Neural cell (in vitro differentiated cells): Measurements from ENCODE around the gene ZNF407. TPM values are rescaled to one million over a fixed set of nuclear protein-coding genes. Genes with fewer than 3 reads are reported as not detected.

Experiments
- H2AFZ ChIP-seq: fragments of 200-600, 300-800 bp; sonication (generic), shearing (Covaris generic); 2 replicates; pipeline ENCODE4 v1.6.0; 2014; ENCODE audit warnings: low read depth, mild to moderate bottlenecking, antibody characterized with exemption, low read length, moderate library complexity
- H3F3A ChIP-seq: fragments of 200-600 bp; shearing (Covaris generic); 2 replicates; pipeline ENCODE4 v1.6.1; 2016; ENCODE audit warnings: mild to moderate bottlenecking, moderate library complexity, mixed read lengths, antibody characterized with exemption, low read length; ENCODE audit not compliant: insufficient read depth, poor library complexity, severe bottlenecking
- H3K27ac ChIP-seq: fragments of 200-600, 300-800 bp; sonication (generic), shearing (Covaris generic); 2 replicates; pipeline ENCODE4 v1.5.1; 2014; ENCODE audit warnings: mild to moderate bottlenecking, low read length, moderate library complexity
- H3K27me3 ChIP-seq: fragments of 300-800, 200-600 bp; sonication (generic), shearing (Covaris generic); 2 replicates; pipeline ENCODE4 v1.6.0; 2014; ENCODE audit warnings: mild to moderate bottlenecking, low read depth, low read length, moderate library complexity; ENCODE audit not compliant: insufficient read depth
- H3K36me3 ChIP-seq: fragments of 300-800, 200-600 bp; sonication (generic), shearing (Covaris generic); 2 replicates; pipeline ENCODE4 v1.5.1; 2014; ENCODE audit warnings: mild to moderate bottlenecking, antibody characterized with exemption, low read length, moderate library complexity; ENCODE audit not compliant: insufficient read depth
- H3K4me2 ChIP-seq: fragments of 300-800, 200-600 bp; sonication (generic), shearing (Covaris generic); 2 replicates; pipeline ENCODE4 v1.6.0; 2014; ENCODE audit warnings: mild to moderate bottlenecking, low read length
- H3K4me3 ChIP-seq: fragments of 300-800, 200-600 bp; sonication (generic), shearing (Covaris generic); 2 replicates; pipeline ENCODE4 v1.5.1; 2014; ENCODE audit warnings: mild to moderate bottlenecking, low read length, moderate library complexity
- H3K79me2 ChIP-seq: fragments of 200-600 bp; shearing (Covaris generic); replicated peaks from 2 replicates; pipeline ENCODE4 v1.6.0; 2014; ENCODE audit warnings: mild to moderate bottlenecking, low read length, moderate library complexity; ENCODE audit not compliant: insufficient read depth
- H3K9ac ChIP-seq: fragments of 300-800, 200-600 bp; sonication (generic), shearing (Covaris generic); 2 replicates; pipeline ENCODE4 v1.6.1; 2016; ENCODE audit warnings: mild to moderate bottlenecking, low read length, mixed read lengths
- H3K9me2 ChIP-seq: fragments of 200-600 bp; shearing (Covaris generic); 2 replicates; pipeline ENCODE4 v1.6.1; 2016; ENCODE audit warnings: mild to moderate bottlenecking, low read length, mixed read lengths; ENCODE audit not compliant: insufficient read depth
- H3K9me3 ChIP-seq: fragments of 200-600, 300-800 bp; sonication (generic), shearing (Covaris generic); 2 replicates; pipeline ENCODE4 v1.6.1; 2016; ENCODE audit warnings: mild to moderate bottlenecking, mixed run types, low read length, moderate library complexity, mixed read lengths
- H4K20me1 ChIP-seq: fragments of 200-600 bp; shearing (Covaris generic); 2 replicates; pipeline ENCODE4 v1.6.1; 2016; ENCODE audit warnings: mild to moderate bottlenecking, mixed run types; ENCODE audit not compliant: insufficient read depth
- CTCF ChIP-seq: fragments of 450-650 bp; IDR thresholded peaks from 2 replicates; pipeline ENCODE4 v1.5.1; 2014; ENCODE audit warnings: antibody characterized with exemption, mild to moderate bottlenecking, moderate library complexity; ENCODE audit not compliant: poor library complexity, severe bottlenecking
- EP300 ChIP-seq: fragments of 450-650 bp; conservative IDR thresholded peaks from 2 replicates; pipeline ENCODE4 v1.6.1; 2014; ENCODE audit warnings: antibody characterized with exemption, mild to moderate bottlenecking, moderate library complexity; ENCODE audit not compliant: poor library complexity, severe bottlenecking
- EZH2 ChIP-seq: fragments of 200-600, 300-800 bp; shearing (Covaris generic), sonication (generic); IDR thresholded peaks from 2 replicates; pipeline ENCODE4 v1.6.1; 2014; ENCODE audit warnings: antibody characterized with exemption, low read length, borderline replicate concordance, mild to moderate bottlenecking; ENCODE audit not compliant: insufficient read depth, poor library complexity, severe bottlenecking
- MXI1 ChIP-seq: fragments of 450-650 bp; conservative IDR thresholded peaks from 2 replicates; pipeline ENCODE4 v1.6.1; 2014; ENCODE audit warnings: antibody characterized with exemption, mild to moderate bottlenecking; ENCODE audit not compliant: poor library complexity, severe bottlenecking
- POLR2AphosphoS5 ChIP-seq: IDR thresholded peaks from 2 replicates; pipeline ENCODE4 v1.6.1; 2012
- RAD21 ChIP-seq: fragments of 450-650 bp; conservative IDR thresholded peaks from 2 replicates; pipeline ENCODE4 v1.6.1; 2014; ENCODE audit warnings: antibody characterized with exemption, mild to moderate bottlenecking, moderate library complexity
- REST ChIP-seq: IDR thresholded peaks from 2 replicates; pipeline ENCODE4 v1.6.1; 2012; ENCODE audit warnings: borderline replicate concordance
- SMC3 ChIP-seq: fragments of 450-650 bp; conservative IDR thresholded peaks from 2 replicates; pipeline ENCODE4 v1.6.1; 2014; ENCODE audit warnings: antibody characterized with exemption, mild to moderate bottlenecking, moderate library complexity; ENCODE audit not compliant: poor library complexity
- TAF1 ChIP-seq: IDR thresholded peaks from 2 replicates; pipeline ENCODE4 v1.6.1; 2012; ENCODE audit warnings: low read depth
- polyA plus RNA-seq: library from polyadenylated mRNA; depleted of rRNA; stranded (reverse); fragments of >200 nt; gene quantifications from 2 replicates; pipeline ENCODE4 v1.2.3, GENCODE V29; 2014

Gene ZNF407
- polyA plus RNA-seq, 1 donor from 2014 or later = 2.9 TPM

- H2AFZ ChIP-seq = no peak overlapping the region
- H3K4me2 ChIP-seq = no peak overlapping the region
- H4K20me1 ChIP-seq = no peaks in the 10 kb centered on the region
- no peak for TF ChIP-seq TAF1
- no peak for TF ChIP-seq EP300
- TF ChIP-seq CTCF = no peak
- H3K9me2 ChIP-seq = no peaks in the 10 kb centered on the region
- no peaks in the 10 kb centered on the region for H3K79me2 ChIP-seq
- H3F3A ChIP-seq = no peaks in the 10 kb centered on the region
- H3K36me3 ChIP-seq = no peaks in the 10 kb centered on the region
- no peak overlapping the region for H3K27ac ChIP-seq
- H3K27me3 ChIP-seq = no peaks in the 10 kb centered on the region
- no peak overlapping the region for H3K9ac ChIP-seq
- peaks cover 8% of the 10 kb centered on the region for H3K9me3 ChIP-seq
- H3K4me3 ChIP-seq = no peak overlapping the region
These were observed 76.8 kb downstream of the ZNF407 start for GRCh38 chr18:74674487-74674886.

- no peak overlapping the region for H3K4me3 ChIP-seq
- TF ChIP-seq EZH2 (no peak), CTCF (no peak), REST (no peak), MXI1 (no peak), SMC3 (no peak), TAF1 (no peak), POLR2AphosphoS5 (no peak), RAD21 (no peak), EP300 (no peak)
- H3K27ac ChIP-seq = no peak overlapping the region
- no peaks in the 10 kb centered on the region for H3K27me3 ChIP-seq
- peaks cover 8% of the 10 kb centered on the region for H3K9me3 ChIP-seq
- H2AFZ ChIP-seq = no peak overlapping the region
- H3K9me2 ChIP-seq = no peaks in the 10 kb centered on the region
- no peak overlapping the region for H3K4me2 ChIP-seq
- no peaks in the 10 kb centered on the region for H4K20me1 ChIP-seq
- H3F3A ChIP-seq = no peaks in the 10 kb centered on the region
- H3K79me2 ChIP-seq = no peaks in the 10 kb centered on the region
- H3K36me3 ChIP-seq = no peaks in the 10 kb centered on the region
- no peak overlapping the region for H3K9ac ChIP-seq
These were observed 81.5 kb downstream of the ZNF407 start for GRCh38 chr18:74679006-74679678.
